GM19395 (cell line): ENCODE data around the gene MAP6.

Experiments
- ATAC-seq: cut with Tn5 transposase; IDR thresholded peaks from one replicate; pipeline ENCODE4 v1.9.1; 2021; ENCODE audit warnings: mild to moderate bottlenecking, moderate library complexity; ENCODE audit not compliant: unreplicated experiment

Gene MAP6

GRCh38 chr11:75554258-75555022 lies 114.4 kb downstream of the MAP6 start:
- no peak for ATAC-seq

GRCh38 chr11:75553889-75554257 lies 115.0 kb downstream of the MAP6 start:
- no peak for ATAC-seq

- ATAC-seq, result no peak
Measured at GRCh38 chr11:75553182-75553581, 115.7 kb downstream of the MAP6 start.

- no peak for ATAC-seq
Measured at GRCh38 chr11:75549370-75549958, 119.4 kb downstream of the MAP6 start.

- ATAC-seq, result no peak
Measured at GRCh38 chr11:75548595-75549272, 120.1 kb downstream of the MAP6 start.

GRCh38 chr11:75547617-75548058 lies 121.2 kb downstream of the MAP6 start:
- ATAC-seq, result no peak

GRCh38 chr11:75547177-75547576 lies 121.7 kb downstream of the MAP6 start:
- ATAC-seq, result no peak

- no peak for ATAC-seq
Measured at GRCh38 chr11:75543806-75544205, 125.0 kb downstream of the MAP6 start.

GRCh38 chr11:75542088-75542438 lies 126.8 kb downstream of the MAP6 start:
- no peak for ATAC-seq

- ATAC-seq, result no peak
Measured at GRCh38 chr11:75541193-75542087, 127.4 kb downstream of the MAP6 start.

GRCh38 chr11:75539459-75540334 lies 129.1 kb downstream of the MAP6 start:
- no peak for ATAC-seq

GRCh38 chr11:75538150-75538942 lies 130.5 kb downstream of the MAP6 start:
- ATAC-seq, result no peak

- no peak for ATAC-seq
Measured at GRCh38 chr11:75537740-75538139, 131.1 kb downstream of the MAP6 start.
